ENCODE results near the gene CFAP100. TPM values are rescaled to one million over a fixed set of nuclear protein-coding genes. Genes with fewer than 3 reads are reported as not detected.

CFAP100 gene
- total RNA-seq, 1 donor from 2014 or later = not detected

- Mint-ChIP-seq H3K36me3 (ENCODE audit: low read depth, unreplicated experiment) (no peaks in the 10 kb centered on the region), H3K4me1 (ENCODE audit: low read depth, unreplicated experiment) (no peaks in the 10 kb centered on the region), H3K27ac (ENCODE audit: unreplicated experiment) (no peak overlapping the region), H3K27me3 (ENCODE audit: low read depth, unreplicated experiment) (peaks cover 58% of the 10 kb centered on the region), H3K9me3 (ENCODE audit: unreplicated experiment) (no peaks in the 10 kb centered on the region), H3K4me3 (ENCODE audit: unreplicated experiment) (no peak overlapping the region)
- Histone ChIP-seq H2AFZ (ENCODE audit: low read depth, low read length) (no peak overlapping the region), H3K36me3 (ENCODE audit: insufficient read depth, low read length) (no peaks in the 10 kb centered on the region), H3K27ac (ENCODE audit: low read depth, low read length) (no peak overlapping the region), H3K9me3 (ENCODE audit: insufficient read depth, low read depth, low read length) (no peaks in the 10 kb centered on the region), H3K79me2 (ENCODE audit: insufficient read depth, low read length) (no peaks in the 10 kb centered on the region), H4K20me1 (ENCODE audit: insufficient read depth, low read length) (no peaks in the 10 kb centered on the region), H3K4me1 (ENCODE audit: insufficient read depth, low read length) (no peaks in the 10 kb centered on the region), H3K4me2 (ENCODE audit: low read length) (no peak overlapping the region), H3K4me3 (ENCODE audit: insufficient read depth, low read depth, low read length) (no peak overlapping the region), H3K27me3 (ENCODE audit: insufficient read depth, low read length) (peaks cover 21% of the 10 kb centered on the region), H3K9ac (ENCODE audit: low read length) (no peak overlapping the region)
- DNase-seq (ENCODE audit: low read depth) = no peak
- no peak for FAIRE-seq
- no peak for TF ChIP-seq CTCF (IDR thresholded peaks at IDR 0.05; ENCODE audit: insufficient read depth, low read depth, low read length)
- TF ChIP-seq EZH2 (IDR thresholded peaks at IDR 0.05; ENCODE audit: insufficient read depth, low read length) = no peak
Observed at GRCh38 chr3:126395846-126396513, 1.3 kb downstream of the CFAP100 start.

GRCh38 chr3:126396536-126396935 is 1.8 kb downstream of the CFAP100 start:
- Mint-ChIP-seq H3K27me3 (ENCODE audit: low read depth, unreplicated experiment) (peaks cover 52% of the 10 kb centered on the region), H3K4me1 (ENCODE audit: low read depth, unreplicated experiment) (no peaks in the 10 kb centered on the region), H3K36me3 (ENCODE audit: low read depth, unreplicated experiment) (peaks cover 2% of the 10 kb centered on the region), H3K9me3 (ENCODE audit: unreplicated experiment) (no peaks in the 10 kb centered on the region), H3K4me3 (ENCODE audit: unreplicated experiment) (no peak overlapping the region), H3K27ac (ENCODE audit: unreplicated experiment) (no peak overlapping the region)
- no peaks in the 10 kb centered on the region for H3K9me3 ChIP-seq (ENCODE audit: insufficient read depth, low read depth, low read length)
- H3K27me3 ChIP-seq (ENCODE audit: insufficient read depth, low read length) = peaks cover 19% of the 10 kb centered on the region
- FAIRE-seq = no peak
- H3K4me1 ChIP-seq (ENCODE audit: insufficient read depth, low read length) = no peaks in the 10 kb centered on the region
- H3K79me2 ChIP-seq (ENCODE audit: insufficient read depth, low read length) = no peaks in the 10 kb centered on the region
- no peaks in the 10 kb centered on the region for H3K36me3 ChIP-seq (ENCODE audit: insufficient read depth, low read length)
- H3K27ac ChIP-seq (ENCODE audit: low read depth, low read length) = no peak overlapping the region
- no peaks in the 10 kb centered on the region for H4K20me1 ChIP-seq (ENCODE audit: insufficient read depth, low read length)
- H3K4me3 ChIP-seq (ENCODE audit: insufficient read depth, low read depth, low read length) = no peak overlapping the region
- no peak overlapping the region for H3K9ac ChIP-seq (ENCODE audit: low read length)
- TF ChIP-seq EZH2 (IDR thresholded peaks at IDR 0.05; ENCODE audit: insufficient read depth, low read length) (no peak), CTCF (IDR thresholded peaks at IDR 0.05; ENCODE audit: insufficient read depth, low read depth, low read length) (no peak)
- no peak overlapping the region for H3K4me2 ChIP-seq (ENCODE audit: low read length)
- no peak overlapping the region for H2AFZ ChIP-seq (ENCODE audit: low read depth, low read length)
- DNase-seq (ENCODE audit: low read depth) = no peak
